Endodermal cell (in vitro differentiated cells): Measurements from ENCODE around the gene CAMK4. TPM values are rescaled to one million over a fixed set of nuclear protein-coding genes. Genes with fewer than 3 reads are reported as not detected.

Experiments
- DNase-seq: peaks from one replicate; pipeline ENCODE4 v3.0.0-alpha.2; 2017
- H3K27ac ChIP-seq: 2 replicates; pipeline ENCODE4 v1.5.1; 2013; ENCODE audit warnings: mild to moderate bottlenecking, low read depth, low read length, moderate library complexity
- H3K27me3 ChIP-seq: 2 replicates; pipeline ENCODE4 v1.6.1; 2013; ENCODE audit warnings: mild to moderate bottlenecking, low read length, moderate library complexity; ENCODE audit not compliant: insufficient read depth, control insufficient read depth, poor library complexity, severe bottlenecking
- H3K36me3 ChIP-seq: 2 replicates; pipeline ENCODE4 v1.7.0; 2013; ENCODE audit warnings: mild to moderate bottlenecking, low read length, moderate library complexity; ENCODE audit not compliant: control insufficient read depth, insufficient read depth
- H3K4me1 ChIP-seq: one replicate; pipeline ENCODE4 v1.7.0; 2013; ENCODE audit warnings: low read length; ENCODE audit not compliant: control insufficient read depth, insufficient read depth
- H3K4me3 ChIP-seq: 2 replicates; pipeline ENCODE4 v1.5.1; 2013; ENCODE audit warnings: mild to moderate bottlenecking, low read length, moderate library complexity
- H3K9ac ChIP-seq: 2 replicates; pipeline ENCODE4 v1.6.1; 2013; ENCODE audit warnings: mild to moderate bottlenecking, low read length, moderate library complexity; ENCODE audit not compliant: poor library complexity, severe bottlenecking; ENCODE audit errors: extremely low read depth
- H3K9me3 ChIP-seq: 2 replicates; pipeline ENCODE4 v1.6.1; 2013; ENCODE audit warnings: mild to moderate bottlenecking, low read length, moderate library complexity; ENCODE audit not compliant: control insufficient read depth
- H3K27ac Mint-ChIP-seq: 2 replicates; pipeline ENCODE4 v1.8.0; 2020; ENCODE audit warnings: mixed read lengths
- H3K27me3 Mint-ChIP-seq: 2 replicates; pipeline ENCODE4 v1.8.0; 2021; ENCODE audit warnings: mild to moderate bottlenecking, mixed read lengths; ENCODE audit not compliant: insufficient read depth
- H3K36me3 Mint-ChIP-seq: 2 replicates; pipeline ENCODE4 v1.8.0; 2020; ENCODE audit warnings: low read depth, mixed read lengths
- H3K4me1 Mint-ChIP-seq: 2 replicates; pipeline ENCODE4 v1.8.0; 2020; ENCODE audit warnings: mixed read lengths
- H3K4me3 Mint-ChIP-seq: 2 replicates; pipeline ENCODE4 v1.8.0; 2020; ENCODE audit warnings: mild to moderate bottlenecking, moderate library complexity, mixed read lengths
- H3K9me3 Mint-ChIP-seq: 2 replicates; pipeline ENCODE4 v1.8.0; 2020; ENCODE audit warnings: mild to moderate bottlenecking, mixed read lengths
- WGBS, 2 experiments: methylation state at CpG; one replicate each; pipeline versions ENCODE4 v1.1.5 to v1.1.7; 2013; ENCODE audit warnings: missing lambda C conversion rate in 2 of 2, mixed read lengths in 1 of 2; ENCODE audit not compliant: insufficient coverage in 1 of 2, insufficient read length in 1 of 2; 5-methylcytosine and 5-hydroxymethylcytosine counted together
- total RNA-seq, 2 donors: library from RNA; stranded (reverse); fragmentation: NEBNext Ultra II Directional in 1 of 2; extraction: Animal tissue kit (Norgen Biotek cat#: 25700) in 1 of 2; gene quantifications; 2 replicates in 1 of 2; 3 replicates in 1 of 2; pipeline ENCODE4 v1.2.1, GENCODE V29; 2021
- TF ChIP-seq, protein P1 (sequence below): fragments of 200-600 bp; sonication (generic); conservative IDR thresholded peaks from 2 replicates; pipeline ENCODE4 v1.5.0; 2021; ENCODE audit warnings: antibody characterized with exemption, mild to moderate bottlenecking

CAMK4 gene
- total RNA-seq, 2 donors from 2014 or later: 2.8 to 3.9 TPM

DNA sequence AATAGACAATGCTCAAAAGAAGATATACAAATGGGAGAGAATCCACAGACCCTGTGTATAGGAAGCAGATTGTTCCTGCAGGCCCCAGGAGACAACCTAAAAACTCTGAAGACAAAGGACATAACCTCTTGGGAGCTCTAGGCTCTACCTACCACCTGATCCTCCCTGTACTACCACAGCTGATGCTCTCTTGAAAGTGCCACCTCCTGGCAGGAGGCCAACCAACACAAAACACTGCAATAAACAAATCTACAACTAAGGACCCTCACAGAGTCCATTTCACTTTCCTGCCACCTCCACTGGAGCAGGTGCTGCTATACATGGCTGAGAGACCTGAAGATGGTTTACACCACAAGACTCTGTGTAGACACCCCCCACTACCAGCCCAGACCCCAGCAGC is 239.1 kb downstream of the CAMK4 start:
- peaks cover 2% of the 10 kb centered on the region for H3K9me3 Mint-ChIP-seq
- peaks cover 3% of the 10 kb centered on the region for H3K4me1 Mint-ChIP-seq
- H3K4me1 ChIP-seq: peaks cover 3% of the 10 kb centered on the region
- H3K9ac ChIP-seq: no peak overlapping the region
- H3K27ac Mint-ChIP-seq: no peak overlapping the region
- H3K36me3 ChIP-seq: no peaks in the 10 kb centered on the region
- DNase-seq: no peak
- no peaks in the 10 kb centered on the region for H3K27me3 Mint-ChIP-seq
- H3K36me3 Mint-ChIP-seq: no peaks in the 10 kb centered on the region
- TF ChIP-seq, protein P1, sequence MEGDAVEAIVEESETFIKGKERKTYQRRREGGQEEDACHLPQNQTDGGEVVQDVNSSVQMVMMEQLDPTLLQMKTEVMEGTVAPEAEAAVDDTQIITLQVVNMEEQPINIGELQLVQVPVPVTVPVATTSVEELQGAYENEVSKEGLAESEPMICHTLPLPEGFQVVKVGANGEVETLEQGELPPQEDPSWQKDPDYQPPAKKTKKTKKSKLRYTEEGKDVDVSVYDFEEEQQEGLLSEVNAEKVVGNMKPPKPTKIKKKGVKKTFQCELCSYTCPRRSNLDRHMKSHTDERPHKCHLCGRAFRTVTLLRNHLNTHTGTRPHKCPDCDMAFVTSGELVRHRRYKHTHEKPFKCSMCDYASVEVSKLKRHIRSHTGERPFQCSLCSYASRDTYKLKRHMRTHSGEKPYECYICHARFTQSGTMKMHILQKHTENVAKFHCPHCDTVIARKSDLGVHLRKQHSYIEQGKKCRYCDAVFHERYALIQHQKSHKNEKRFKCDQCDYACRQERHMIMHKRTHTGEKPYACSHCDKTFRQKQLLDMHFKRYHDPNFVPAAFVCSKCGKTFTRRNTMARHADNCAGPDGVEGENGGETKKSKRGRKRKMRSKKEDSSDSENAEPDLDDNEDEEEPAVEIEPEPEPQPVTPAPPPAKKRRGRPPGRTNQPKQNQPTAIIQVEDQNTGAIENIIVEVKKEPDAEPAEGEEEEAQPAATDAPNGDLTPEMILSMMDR: peak; percentile 21
- no peak overlapping the region for H3K27ac ChIP-seq
- no peaks in the 10 kb centered on the region for H3K27me3 ChIP-seq
- H3K4me3 ChIP-seq: no peak overlapping the region
- H3K4me3 Mint-ChIP-seq: no peak overlapping the region
- H3K9me3 ChIP-seq: no peaks in the 10 kb centered on the region

DNA sequence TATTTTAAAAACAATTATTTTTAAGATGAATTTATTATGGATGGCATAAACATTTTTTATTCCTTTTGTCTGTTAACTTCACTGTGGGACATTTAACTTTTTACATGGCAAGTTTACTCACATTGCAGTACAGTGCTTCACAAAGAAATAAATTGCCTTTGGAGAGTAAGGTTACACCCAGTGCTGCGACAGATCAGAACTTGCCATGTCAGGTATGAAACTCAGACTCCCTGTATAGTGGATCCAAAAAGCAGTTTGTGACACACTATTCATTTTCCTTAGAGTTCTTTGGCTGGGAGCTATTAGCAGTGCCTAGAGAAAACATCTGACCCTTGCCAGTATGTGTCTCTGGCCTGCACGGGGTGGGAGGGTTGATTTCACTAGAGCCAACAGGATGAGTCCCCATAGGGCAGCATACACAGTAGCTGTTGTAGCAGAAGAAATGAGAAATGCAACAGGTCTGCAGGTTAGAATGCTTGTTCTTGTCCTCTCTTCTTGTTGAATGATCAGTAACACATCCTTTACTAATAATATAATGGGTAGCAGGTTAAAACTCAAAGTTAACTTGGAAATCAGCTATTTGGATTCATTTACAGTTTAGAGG is 245.2 kb downstream of the CAMK4 start:
- Mint-ChIP-seq H3K36me3 (no peaks in the 10 kb centered on the region), H3K9me3 (peaks cover 2% of the 10 kb centered on the region), H3K27ac (no peak overlapping the region), H3K4me1 (no peaks in the 10 kb centered on the region), H3K27me3 (no peaks in the 10 kb centered on the region), H3K4me3 (no peak overlapping the region)
- Histone ChIP-seq H3K27ac (no peak overlapping the region), H3K4me1 (no peaks in the 10 kb centered on the region), H3K4me3 (no peak overlapping the region), H3K36me3 (no peaks in the 10 kb centered on the region), H3K27me3 (no peaks in the 10 kb centered on the region), H3K9ac (no peak overlapping the region), H3K9me3 (no peaks in the 10 kb centered on the region)
- DNase-seq: no peak
- WGBS, 2 experiments: 90% methylated on average over 2 of the region's 2 CpGs
- TF ChIP-seq, protein P1: no peak

DNA sequence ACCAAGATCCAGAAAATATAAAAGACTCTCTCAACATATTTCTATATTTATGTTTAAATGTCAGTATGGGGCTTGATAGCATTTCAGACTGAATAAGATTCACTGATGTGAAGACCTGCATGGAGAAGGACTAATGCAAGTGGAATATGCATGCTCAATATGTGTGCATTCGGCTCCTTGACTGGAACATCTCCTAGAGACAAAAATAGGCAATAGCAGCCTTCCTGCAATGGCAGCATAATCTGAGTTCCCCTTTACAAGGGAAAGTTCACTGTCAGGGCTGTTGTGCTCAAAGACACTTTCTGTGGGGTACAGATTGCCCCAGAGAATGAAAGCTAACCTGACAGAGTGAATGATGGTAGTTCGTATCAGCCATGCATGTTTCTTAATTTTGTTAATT is 245.7 kb downstream of the CAMK4 start:
- TF ChIP-seq, protein P1: peak; percentile 32
- no peak for DNase-seq
- no peaks in the 10 kb centered on the region for H3K36me3 ChIP-seq
- H3K27me3 ChIP-seq: no peaks in the 10 kb centered on the region
- no peak overlapping the region for H3K4me3 ChIP-seq
- H3K4me1 ChIP-seq: no peaks in the 10 kb centered on the region
- WGBS, 2 experiments: 38 to 73% methylated on average over 1 to 2 of the region's 2 CpGs
- Mint-ChIP-seq H3K27me3 (no peaks in the 10 kb centered on the region), H3K9me3 (peaks cover 2% of the 10 kb centered on the region), H3K4me3 (no peak overlapping the region), H3K27ac (no peak overlapping the region), H3K4me1 (no peaks in the 10 kb centered on the region), H3K36me3 (no peaks in the 10 kb centered on the region)
- no peaks in the 10 kb centered on the region for H3K9me3 ChIP-seq
- no peak overlapping the region for H3K27ac ChIP-seq
- H3K9ac ChIP-seq: no peak overlapping the region
